ENCODE data around the gene STUM. TPM values are rescaled to one million over a fixed set of nuclear protein-coding genes. Genes with fewer than 3 reads are reported as not detected.

The STUM gene
- total RNA-seq, 6 experiments from 2014 or later: 0.06 to 0.68 (median 0.13) TPM; not detected in 2

- H3K27me3 ChIP-seq: no peaks in the 10 kb centered on the region
- ATAC-seq (no peak), DNase-seq (no peak)
- H3K27ac ChIP-seq: no peak overlapping the region
- TF ChIP-seq POLR2A (IDR thresholded peaks at IDR 0.05): no peak
- no peak for TF ChIP-seq CTCF (IDR thresholded peaks at IDR 0.05)
- no peaks in the 10 kb centered on the region for H3K36me3 ChIP-seq
- intact Hi-C loops (cut with DNase I): no loop called here
- no peaks in the 10 kb centered on the region for H3K9me3 ChIP-seq
- no peak overlapping the region for H3K4me3 ChIP-seq
- H3K4me1 ChIP-seq: peaks cover 0 to 6% (median 0%) of the 10 kb centered on the region in 4 donors
These were observed 73.4 kb downstream of the STUM start for GRCh38 chr1:226622012-226622411.

GRCh38 chr1:226624526-226624925 lies 76.0 kb downstream of the STUM start:
- DNase-seq (peak in 1 of 3 donors; percentile 21), ATAC-seq (no peak)
- H3K4me3 ChIP-seq: no peak overlapping the region
- H3K27ac ChIP-seq: no peak overlapping the region
- 76% methylated on average over 5 of the region's 5 CpGs for WGBS (ENCODE audit: insufficient coverage, low coverage, low lambda C conversion rate, missing lambda C conversion rate)
- H3K36me3 ChIP-seq: no peaks in the 10 kb centered on the region
- H3K27me3 ChIP-seq: no peaks in the 10 kb centered on the region
- intact Hi-C loops (cut with DNase I): no loop called here
- no peaks in the 10 kb centered on the region for H3K9me3 ChIP-seq
- no peak for TF ChIP-seq CTCF (IDR thresholded peaks at IDR 0.05)
- TF ChIP-seq POLR2A (IDR thresholded peaks at IDR 0.05): no peak
- peaks cover 0 to 6% (median 0%) of the 10 kb centered on the region in 4 donors for H3K4me1 ChIP-seq

GRCh38 chr1:226625326-226625725 lies 76.8 kb downstream of the STUM start:
- Histone ChIP-seq H3K4me3 (no peak overlapping the region), H3K27ac (no peak overlapping the region), H3K4me1 (peaks cover 0 to 6% (median 0%) of the 10 kb centered on the region in 4 donors), H3K27me3 (no peaks in the 10 kb centered on the region), H3K36me3 (no peaks in the 10 kb centered on the region), H3K9me3 (no peaks in the 10 kb centered on the region)
- intact Hi-C loops (cut with DNase I): no loop called here
- no peak for ATAC-seq
- DNase-seq: peak in 2 of 3 donors; percentile 27 to 30
- WGBS (ENCODE audit: insufficient coverage, low coverage, low lambda C conversion rate, missing lambda C conversion rate): 82% methylated on average over 4 of the region's 6 CpGs
- TF ChIP-seq CTCF (IDR thresholded peaks at IDR 0.05) (no peak), POLR2A (IDR thresholded peaks at IDR 0.05) (no peak)

GRCh38 chr1:226625832-226626576 lies 77.4 kb downstream of the STUM start:
- DNase-seq: peak in 1 of 3 donors; percentile 43
- H3K4me3 ChIP-seq: no peak overlapping the region
- no peaks in the 10 kb centered on the region for H3K9me3 ChIP-seq
- TF ChIP-seq POLR2A (IDR thresholded peaks at IDR 0.05) (no peak), CTCF (IDR thresholded peaks at IDR 0.05) (no peak)
- peak in 1 of 4 donors; percentile 9 for ATAC-seq
- peaks cover 0 to 6% (median 0%) of the 10 kb centered on the region in 4 donors for H3K4me1 ChIP-seq
- intact Hi-C loops (cut with DNase I): no loop called here
- no peak overlapping the region for H3K27ac ChIP-seq
- 73% methylated on average over 10 of the region's 10 CpGs for WGBS (ENCODE audit: insufficient coverage, low coverage, low lambda C conversion rate, missing lambda C conversion rate)
- H3K27me3 ChIP-seq: no peaks in the 10 kb centered on the region
- no peaks in the 10 kb centered on the region for H3K36me3 ChIP-seq

Measured in right lobe of liver (tissue), 6 donors.